Activated T-helper 1 cell treated with anti-CD3 and anti-CD28 coated beads, Interleukin-12 subunit alpha, Interleukin-12 subunit beta, Interleukin-2, Interleukin-4 antibody, amounts not matched to agents 30 ng/mL and 10 ng/mL and 1 ng/mL, durations not matched to agents 14 hours and 24 hours and 36 hours (primary cell): ENCODE results near the gene RBFOX2. TPM values are rescaled to one million over a fixed set of nuclear protein-coding genes. Genes with fewer than 3 reads are reported as not detected.
"Not testable (repeated sequence)": the region's sequence is repeated elsewhere in the genome, so short reads cannot be mapped to it uniquely, and the experiment has no call there.

Source experiments
- DNase-seq: peaks from one replicate; pipeline ENCODE4 v3.0.0; 2021; ENCODE audit warnings: low spot score
- H3K27ac Mint-ChIP-seq: one replicate; pipeline ENCODE4 v1.8.0; 2021; ENCODE audit warnings: mild to moderate bottlenecking, mixed read lengths
- H3K27me3 Mint-ChIP-seq: one replicate; pipeline ENCODE4 v1.8.0; 2022; ENCODE audit warnings: mild to moderate bottlenecking, moderate library complexity, mixed read lengths; ENCODE audit not compliant: insufficient read depth
- H3K36me3 Mint-ChIP-seq: one replicate; pipeline ENCODE4 v1.8.0; 2021; ENCODE audit warnings: low read depth, mixed read lengths
- H3K4me1 Mint-ChIP-seq: one replicate; pipeline ENCODE4 v1.8.0; 2021; ENCODE audit warnings: low read depth, mixed read lengths
- H3K4me3 Mint-ChIP-seq: one replicate; pipeline ENCODE4 v1.8.0; 2021; ENCODE audit warnings: mild to moderate bottlenecking, moderate library complexity, mixed read lengths
- H3K9me3 Mint-ChIP-seq: one replicate; pipeline ENCODE4 v1.8.0; 2021; ENCODE audit warnings: mixed read lengths
- intact Hi-C: fragments of 100-400 bp; cut with micrococcal nuclease; formaldehyde crosslinking; loops from one replicate; pipeline ENCODE4 v1.15.1; 2024
- total RNA-seq: library from RNA; stranded (reverse); gene quantifications from 2 replicates; pipeline ENCODE4 v1.2.3, GENCODE V29; 2022

RBFOX2 gene
- total RNA-seq, 1 donor from 2014 or later, result 3.8 TPM

- Mint-ChIP-seq H3K27ac (no peak overlapping the region), H3K27me3 (peaks cover 20% of the 10 kb centered on the region), H3K36me3 (no peaks in the 10 kb centered on the region), H3K4me3 (no peak overlapping the region), H3K9me3 (no peaks in the 10 kb centered on the region), H3K4me1 (peaks cover 9% of the 10 kb centered on the region)
- no peak for DNase-seq
- intact Hi-C loops, result no loop called here
Observed at GRCh38 chr22:36055376-36056295, 27.0 kb upstream of the RBFOX2 start.

DNA sequence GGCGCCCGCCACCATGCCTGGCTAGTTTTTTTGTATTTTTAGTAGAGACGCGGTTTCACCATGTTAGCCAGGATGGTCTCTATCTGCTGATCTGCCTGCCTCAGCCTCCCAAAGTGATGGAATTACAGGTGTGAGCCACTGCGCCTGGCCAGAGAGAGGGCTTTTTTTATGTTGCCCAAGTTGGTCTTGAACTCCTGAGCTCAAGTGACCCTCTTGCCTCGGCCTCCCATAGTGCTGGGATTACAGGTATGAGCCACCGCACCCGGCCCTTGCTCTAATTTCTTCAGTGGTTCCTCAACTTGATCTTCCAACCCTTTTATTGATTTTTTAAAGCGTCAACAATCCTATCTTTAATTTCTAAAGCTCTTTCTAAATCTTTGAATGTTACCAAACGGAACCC is 25.8 kb upstream of the RBFOX2 start:
- H3K9me3 Mint-ChIP-seq, H3K36me3 Mint-ChIP-seq, H3K27ac Mint-ChIP-seq, DNase-seq, intact Hi-C loops, H3K4me1 Mint-ChIP-seq, H3K4me3 Mint-ChIP-seq: not testable (repeated sequence)
- H3K27me3 Mint-ChIP-seq, result peaks cover 20% of the 10 kb centered on the region

- H3K36me3 Mint-ChIP-seq, result no peaks in the 10 kb centered on the region
- H3K27ac Mint-ChIP-seq, result no peak overlapping the region
- H3K9me3 Mint-ChIP-seq, result no peaks in the 10 kb centered on the region
- H3K4me3 Mint-ChIP-seq, result no peak overlapping the region
- peaks cover 20% of the 10 kb centered on the region for H3K27me3 Mint-ChIP-seq
- DNase-seq, result no peak
- intact Hi-C loops, result no loop called here
- peaks cover 9% of the 10 kb centered on the region for H3K4me1 Mint-ChIP-seq
Observed at GRCh38 chr22:36053242-36054147, 24.9 kb upstream of the RBFOX2 start.

GRCh38 chr22:36052505-36052941 is 23.9 kb upstream of the RBFOX2 start:
- Mint-ChIP-seq H3K4me3 (no peak overlapping the region), H3K27me3 (peaks cover 18% of the 10 kb centered on the region), H3K4me1 (peaks cover 9% of the 10 kb centered on the region), H3K9me3 (no peaks in the 10 kb centered on the region), H3K36me3 (no peaks in the 10 kb centered on the region), H3K27ac (no peak overlapping the region)
- intact Hi-C loops, result no loop called here
- DNase-seq, result no peak

GRCh38 chr22:36049678-36049997 is 21.0 kb upstream of the RBFOX2 start:
- no peaks in the 10 kb centered on the region for H3K9me3 Mint-ChIP-seq
- H3K36me3 Mint-ChIP-seq, result no peaks in the 10 kb centered on the region
- H3K4me3 Mint-ChIP-seq, result no peak overlapping the region
- no peak for DNase-seq
- intact Hi-C loops, result no loop called here
- H3K4me1 Mint-ChIP-seq, result peaks cover 9% of the 10 kb centered on the region
- no peak overlapping the region for H3K27ac Mint-ChIP-seq
- H3K27me3 Mint-ChIP-seq, result peaks cover 11% of the 10 kb centered on the region

GRCh38 chr22:36048911-36049677 is 20.5 kb upstream of the RBFOX2 start:
- intact Hi-C loops, result no loop called here
- Mint-ChIP-seq H3K36me3 (no peaks in the 10 kb centered on the region), H3K27me3 (peaks cover 8% of the 10 kb centered on the region), H3K4me1 (peaks cover 9% of the 10 kb centered on the region), H3K27ac (no peak overlapping the region), H3K4me3 (no peak overlapping the region), H3K9me3 (no peaks in the 10 kb centered on the region)
- DNase-seq, result no peak

GRCh38 chr22:36044517-36044916 is 15.9 kb upstream of the RBFOX2 start:
- intact Hi-C loops, H3K4me3 Mint-ChIP-seq, DNase-seq, H3K27ac Mint-ChIP-seq, H3K9me3 Mint-ChIP-seq, H3K27me3 Mint-ChIP-seq, H3K36me3 Mint-ChIP-seq, H3K4me1 Mint-ChIP-seq: not testable (repeated sequence)

GRCh38 chr22:36042240-36042639 is 13.6 kb upstream of the RBFOX2 start:
- DNase-seq, result no peak
- peaks cover 8% of the 10 kb centered on the region for H3K27me3 Mint-ChIP-seq
- intact Hi-C loops, result no loop called here
- H3K9me3 Mint-ChIP-seq, result no peaks in the 10 kb centered on the region
- H3K4me1 Mint-ChIP-seq, result no peaks in the 10 kb centered on the region
- H3K27ac Mint-ChIP-seq, result no peak overlapping the region
- no peaks in the 10 kb centered on the region for H3K36me3 Mint-ChIP-seq
- H3K4me3 Mint-ChIP-seq, result no peak overlapping the region

DNA sequence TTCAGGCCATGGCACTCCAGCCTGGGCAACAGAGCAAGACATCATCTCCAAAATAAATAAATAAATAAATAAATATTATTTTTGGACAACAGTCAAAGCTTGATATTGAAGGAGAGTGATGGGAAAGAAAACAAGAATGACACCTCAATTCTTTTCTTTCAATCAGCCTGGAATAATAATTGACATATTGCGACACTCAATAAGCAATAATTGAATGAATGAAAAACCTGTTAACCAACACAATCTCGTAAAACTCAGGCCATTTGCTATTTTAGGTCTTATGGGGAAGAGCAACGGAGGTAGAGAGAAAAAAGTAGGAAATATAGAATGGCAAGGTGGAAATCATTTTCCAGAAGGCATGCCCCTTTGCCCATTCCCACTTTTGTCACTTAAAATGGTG is 10.5 kb upstream of the RBFOX2 start:
- DNase-seq, result no peak
- intact Hi-C loops, result no loop called here
- Mint-ChIP-seq H3K27me3 (peaks cover 17% of the 10 kb centered on the region), H3K4me1 (no peaks in the 10 kb centered on the region), H3K9me3 (no peaks in the 10 kb centered on the region), H3K27ac (no peak overlapping the region), H3K36me3 (no peaks in the 10 kb centered on the region), H3K4me3 (no peak overlapping the region)

GRCh38 chr22:36037102-36037758 is 8.6 kb upstream of the RBFOX2 start:
- Mint-ChIP-seq H3K36me3 (no peaks in the 10 kb centered on the region), H3K27me3 (peaks cover 21% of the 10 kb centered on the region), H3K9me3 (no peaks in the 10 kb centered on the region), H3K4me1 (no peaks in the 10 kb centered on the region), H3K4me3 (no peak overlapping the region), H3K27ac (no peak overlapping the region)
- no peak for DNase-seq
- intact Hi-C loops, result no loop called here

- H3K4me1 Mint-ChIP-seq, result no peaks in the 10 kb centered on the region
- H3K9me3 Mint-ChIP-seq, result no peaks in the 10 kb centered on the region
- H3K4me3 Mint-ChIP-seq, result no peak overlapping the region
- H3K27ac Mint-ChIP-seq, result no peak overlapping the region
- no peaks in the 10 kb centered on the region for H3K36me3 Mint-ChIP-seq
- intact Hi-C loops, result no loop called here
- no peak for DNase-seq
- peaks cover 27% of the 10 kb centered on the region for H3K27me3 Mint-ChIP-seq
Observed at GRCh38 chr22:36036167-36036624, 7.6 kb upstream of the RBFOX2 start.

GRCh38 chr22:36032611-36033010 is 4.0 kb upstream of the RBFOX2 start:
- Mint-ChIP-seq H3K36me3 (peaks cover 2% of the 10 kb centered on the region), H3K4me3 (no peak overlapping the region), H3K27me3 (peaks cover 40% of the 10 kb centered on the region), H3K9me3 (no peaks in the 10 kb centered on the region), H3K4me1 (peaks cover 12% of the 10 kb centered on the region), H3K27ac (no peak overlapping the region)
- intact Hi-C loops, result no loop called here
- no peak for DNase-seq
